Activated T-cell treated with anti-CD3 and anti-CD28 coated beads, Interleukin-2, amount 50 U/mL, for 24 hours (primary cell): Measurements from ENCODE around the gene CD40LG.

Source experiments
- DNase-seq: peaks from one replicate; pipeline ENCODE4 v3.0.0-alpha.2; 2020
- H3K27ac Mint-ChIP-seq: 2 replicates; pipeline ENCODE4 v1.8.0; 2020; ENCODE audit warnings: mild to moderate bottlenecking, mixed read lengths
- H3K27me3 Mint-ChIP-seq: 2 replicates; pipeline ENCODE4 v1.8.0; 2020; ENCODE audit warnings: mixed read lengths
- H3K36me3 Mint-ChIP-seq: 2 replicates; pipeline ENCODE4 v1.8.0; 2020; ENCODE audit warnings: low read depth, mixed read lengths
- H3K4me1 Mint-ChIP-seq: 2 replicates; pipeline ENCODE4 v1.8.0; 2020; ENCODE audit warnings: low read depth, mixed read lengths
- H3K4me3 Mint-ChIP-seq: 2 replicates; pipeline ENCODE4 v1.8.0; 2020; ENCODE audit warnings: mild to moderate bottlenecking, moderate library complexity, mixed read lengths
- H3K9me3 Mint-ChIP-seq: 2 replicates; pipeline ENCODE4 v1.8.0; 2020; ENCODE audit warnings: mixed read lengths

CD40LG gene

DNA sequence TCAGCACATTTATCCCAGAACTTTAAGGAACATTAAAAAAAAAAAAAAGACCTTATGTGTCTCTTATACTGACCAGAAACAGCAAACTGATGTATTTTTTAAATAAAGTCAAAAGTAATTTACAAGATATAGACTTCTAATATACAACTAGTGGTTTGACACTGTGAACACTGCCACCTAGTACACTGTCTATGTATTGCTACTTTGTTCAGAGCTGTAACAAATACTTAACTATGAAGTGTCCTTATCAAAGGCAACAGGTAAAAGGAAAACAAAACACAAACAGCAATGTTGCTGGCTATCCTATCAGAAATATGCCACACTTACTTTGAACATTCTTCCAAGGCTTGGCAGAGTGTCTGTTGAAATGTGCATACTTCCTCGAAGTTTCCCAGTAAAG, 60.4 kb downstream of the CD40LG start:
- Mint-ChIP-seq H3K27me3 (peaks cover 24% of the 10 kb centered on the region), H3K36me3 (peaks cover 54% of the 10 kb centered on the region), H3K27ac (peak overlapping the region; percentile 1), H3K4me1 (peaks cover 59% of the 10 kb centered on the region), H3K4me3 (no peak overlapping the region), H3K9me3 (no peaks in the 10 kb centered on the region)
- no peak for DNase-seq
